ENCODE results near the gene PCDHGB1. TPM values are rescaled to one million over a fixed set of nuclear protein-coding genes. Genes with fewer than 3 reads are reported as not detected.
"Not testable (repeated sequence)": the region's sequence is repeated elsewhere in the genome, so short reads cannot be mapped to it uniquely, and the experiment has no call there.

PCDHGB1 gene
- total and polyA plus RNA-seq, 5 experiments from 2014 or later, result 0.19 TPM; not detected in 4

- peaks cover 12 to 47% (median 31%) of the 10 kb centered on the region in 3 donors for H3K36me3 Mint-ChIP-seq
- H3K27me3 Mint-ChIP-seq, result peaks cover 36 to 74% (median 68%) of the 10 kb centered on the region in 5 donors
- peaks cover 0 to 7% (median 4%) of the 10 kb centered on the region in 4 donors for H3K4me1 Mint-ChIP-seq
- DNase-seq (no peak), ATAC-seq (no peak)
- peak overlapping the region in 1 of 10 donors; percentile 65 for H3K27ac Mint-ChIP-seq
- H3K9me3 Mint-ChIP-seq, result peaks cover 0 to 84% (median 30%) of the 10 kb centered on the region in 9 donors
- peak overlapping the region in 2 of 10 donors; percentile 10 to 60 for H3K4me3 Mint-ChIP-seq
- POLR2A ChIA-PET, result no interaction called here
Observed at GRCh38 chr5:141371572-141372475, 21.9 kb downstream of the PCDHGB1 start.

- Mint-ChIP-seq H3K27me3 (peaks cover 29 to 70% (median 59%) of the 10 kb centered on the region in 5 donors), H3K9me3 (peaks cover 0 to 87% (median 34%) of the 10 kb centered on the region in 9 donors), H3K27ac (peak within 1 kb of the TSS in 1 of 10 donors; percentile 35), H3K4me3 (peak within 1 kb of the TSS in 8 of 10 donors; percentile 15 to 56 (median 38)), H3K4me1 (peaks cover 0 to 7% (median 4%) of the 10 kb centered on the region in 4 donors), H3K36me3 (peaks cover 16 to 60% (median 31%) of the 10 kb centered on the region in 3 donors)
- POLR2A ChIA-PET, result no interaction called here
- DNase-seq, result no peak
- no peak for ATAC-seq
Observed at GRCh38 chr5:141373673-141374317, 23.9 kb downstream of the PCDHGB1 start, which contains the start of gene PCDHGA6. PCDHGA6 (plus strand) TSS chr5:141373891; CDS start chr5:141374084, 193 bp downstream.

- H3K9me3 Mint-ChIP-seq, result peaks cover 0 to 90% (median 35%) of the 10 kb centered on the region in 9 donors
Observed at GRCh38 chr5:141374627-141375026, 24.7 kb downstream of the PCDHGB1 start.

GRCh38 chr5:141375444-141376155 lies 25.7 kb downstream of the PCDHGB1 start:
- Mint-ChIP-seq H3K9me3 (peaks cover 6 to 88% (median 38%) of the 10 kb centered on the region in 9 donors), H3K27me3 (peaks cover 20 to 67% (median 54%) of the 10 kb centered on the region in 5 donors), H3K36me3 (peaks cover 11 to 64% (median 37%) of the 10 kb centered on the region in 3 donors)
- DNase-seq, H3K4me3 Mint-ChIP-seq, H3K4me1 Mint-ChIP-seq, ATAC-seq, H3K27ac Mint-ChIP-seq: not testable (repeated sequence)
- POLR2A ChIA-PET, result interaction anchor here (0.6 kb wide), 1 partner anchor 47 kb away, joined by 3 read pairs; no protein-coding TSS in a partner anchor

More at GRCh38 chr5:141374627-141375026, 24.7 kb downstream of the PCDHGB1 start:
- no peak for DNase-seq
- no peak overlapping the region for H3K4me3 Mint-ChIP-seq
- no peak for ATAC-seq
- peaks cover 26 to 67% (median 54%) of the 10 kb centered on the region in 5 donors for H3K27me3 Mint-ChIP-seq
- peaks cover 0 to 7% (median 4%) of the 10 kb centered on the region in 4 donors for H3K4me1 Mint-ChIP-seq
- POLR2A ChIA-PET, result no interaction called here
- no peak overlapping the region for H3K27ac Mint-ChIP-seq
- peaks cover 16 to 64% (median 34%) of the 10 kb centered on the region in 3 donors for H3K36me3 Mint-ChIP-seq

- Mint-ChIP-seq H3K36me3 (peaks cover 14 to 72% (median 37%) of the 10 kb centered on the region in 3 donors), H3K9me3 (peaks cover 10 to 89% (median 48%) of the 10 kb centered on the region in 9 donors), H3K4me3 (peak within 1 kb of the TSS; percentile 48 to 78 (median 72)), H3K27ac (no peak within 1 kb of the TSS), H3K4me1 (peaks cover 0 to 2% (median 0%) of the 10 kb centered on the region in 4 donors), H3K27me3 (peaks cover 35 to 77% (median 63%) of the 10 kb centered on the region in 5 donors)
- POLR2A ChIA-PET, result no interaction called here
- ATAC-seq (peak in 1 of 2 donors; percentile 55), DNase-seq (no peak)
Observed at GRCh38 chr5:141382469-141383294, 32.8 kb downstream of the PCDHGB1 start, which contains the start of gene PCDHGA7. PCDHGA7 (plus strand) TSS chr5:141382742; CDS start chr5:141382900, 158 bp downstream.

GRCh38 chr5:141383345-141383744 lies 33.4 kb downstream of the PCDHGB1 start:
- H3K36me3 Mint-ChIP-seq, result peaks cover 16 to 71% (median 39%) of the 10 kb centered on the region in 3 donors

GRCh38 chr5:141384471-141385267 lies 34.8 kb downstream of the PCDHGB1 start:
- ATAC-seq (no peak), DNase-seq (no peak)
- Mint-ChIP-seq H3K27me3 (peaks cover 43 to 84% (median 74%) of the 10 kb centered on the region in 5 donors), H3K4me1 (peaks cover 0 to 2% (median 0%) of the 10 kb centered on the region in 4 donors), H3K9me3 (peaks cover 21 to 90% (median 51%) of the 10 kb centered on the region in 9 donors), H3K36me3 (peaks cover 18 to 69% (median 39%) of the 10 kb centered on the region in 3 donors), H3K4me3 (no peak overlapping the region), H3K27ac (no peak overlapping the region)
- POLR2A ChIA-PET, result no interaction called here

More at GRCh38 chr5:141383345-141383744, 33.4 kb downstream of the PCDHGB1 start:
- Mint-ChIP-seq H3K4me1 (peaks cover 0 to 2% (median 0%) of the 10 kb centered on the region in 4 donors), H3K27me3 (peaks cover 37 to 80% (median 66%) of the 10 kb centered on the region in 5 donors), H3K27ac (no peak overlapping the region), H3K9me3 (peaks cover 13 to 87% (median 49%) of the 10 kb centered on the region in 9 donors), H3K4me3 (peak overlapping the region in 4 of 10 donors; percentile 7 to 76 (median 48))
- DNase-seq, result no peak
- ATAC-seq, result no peak
- POLR2A ChIA-PET, result no interaction called here

GRCh38 chr5:141387557-141388311 lies 37.8 kb downstream of the PCDHGB1 start, which contains the start of gene PCDHGB4:
PCDHGB4 (plus strand) TSS chr5:141387698; CDS start chr5:141387885, 187 bp downstream.
- Mint-ChIP-seq H3K36me3 (peaks cover 23 to 61% (median 36%) of the 10 kb centered on the region in 3 donors), H3K9me3 (peaks cover 14 to 88% (median 50%) of the 10 kb centered on the region in 9 donors), H3K27ac (peak within 1 kb of the TSS in 1 of 10 donors; percentile 53), H3K4me3 (peak within 1 kb of the TSS; percentile 14 to 72 (median 42)), H3K27me3 (peaks cover 46 to 89% (median 78%) of the 10 kb centered on the region in 5 donors)
- POLR2A ChIA-PET, DNase-seq, H3K4me1 Mint-ChIP-seq: not testable (repeated sequence)
- peak; percentile 68 to 78 for ATAC-seq

- Mint-ChIP-seq H3K27me3 (peaks cover 40 to 89% (median 75%) of the 10 kb centered on the region in 5 donors), H3K4me3 (peak overlapping the region in 2 of 10 donors; percentile 24 to 29)
- POLR2A ChIA-PET, result no interaction called here
Observed at GRCh38 chr5:141388661-141389060, 38.8 kb downstream of the PCDHGB1 start.

More at GRCh38 chr5:141388661-141389060, 38.8 kb downstream of the PCDHGB1 start:
- peak overlapping the region in 1 of 10 donors; percentile 53 for H3K27ac Mint-ChIP-seq
- H3K4me1 Mint-ChIP-seq, result peaks cover 0 to 2% (median 1%) of the 10 kb centered on the region in 4 donors
- H3K36me3 Mint-ChIP-seq, result peaks cover 23 to 58% (median 34%) of the 10 kb centered on the region in 3 donors
- peaks cover 14 to 88% (median 51%) of the 10 kb centered on the region in 9 donors for H3K9me3 Mint-ChIP-seq
- DNase-seq, result no peak
- ATAC-seq, result no peak
